DLD1 (cell line): Measurements from ENCODE around the gene RXFP4.
"Not testable (repeated sequence)": the region's sequence is repeated elsewhere in the genome, so short reads cannot be mapped to it uniquely, and the experiment has no call there.

Experiments
- in situ Hi-C: cut with HindIII; loops from 2 replicates; pipeline ENCODE4 v1.10.0; 2017; ENCODE audit warnings: low sequenced_read_pairs

RXFP4 gene, protein sequence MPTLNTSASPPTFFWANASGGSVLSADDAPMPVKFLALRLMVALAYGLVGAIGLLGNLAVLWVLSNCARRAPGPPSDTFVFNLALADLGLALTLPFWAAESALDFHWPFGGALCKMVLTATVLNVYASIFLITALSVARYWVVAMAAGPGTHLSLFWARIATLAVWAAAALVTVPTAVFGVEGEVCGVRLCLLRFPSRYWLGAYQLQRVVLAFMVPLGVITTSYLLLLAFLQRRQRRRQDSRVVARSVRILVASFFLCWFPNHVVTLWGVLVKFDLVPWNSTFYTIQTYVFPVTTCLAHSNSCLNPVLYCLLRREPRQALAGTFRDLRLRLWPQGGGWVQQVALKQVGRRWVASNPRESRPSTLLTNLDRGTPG

GRCh38 chr1:155940993-155941844, at the start of gene RXFP4:
RXFP4 (plus strand) TSS chr1:155941638; CDS start chr1:155941710, 72 bp downstream.
- in situ Hi-C loops = no loop called here

DNA sequence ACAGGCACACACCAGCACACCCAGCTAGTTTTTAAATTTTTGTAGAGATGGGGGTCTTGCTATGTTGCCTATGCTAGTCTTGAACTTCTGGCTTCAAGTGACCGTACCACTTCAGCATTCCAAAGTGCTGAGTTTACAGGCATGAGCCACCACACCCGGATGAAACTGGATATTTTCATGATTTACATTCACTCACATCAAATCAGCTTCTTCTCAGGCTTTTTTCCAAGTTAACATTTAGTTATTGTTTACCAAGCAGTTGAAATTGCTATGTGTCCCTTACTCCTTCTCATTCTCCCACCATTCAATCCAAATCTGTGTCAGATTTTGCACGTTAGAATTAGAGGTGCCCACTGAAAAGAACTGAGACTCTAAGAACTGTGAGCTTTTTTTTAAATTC, 48.6 kb upstream of the RXFP4 start:
- in situ Hi-C loops = no loop called here

DNA sequence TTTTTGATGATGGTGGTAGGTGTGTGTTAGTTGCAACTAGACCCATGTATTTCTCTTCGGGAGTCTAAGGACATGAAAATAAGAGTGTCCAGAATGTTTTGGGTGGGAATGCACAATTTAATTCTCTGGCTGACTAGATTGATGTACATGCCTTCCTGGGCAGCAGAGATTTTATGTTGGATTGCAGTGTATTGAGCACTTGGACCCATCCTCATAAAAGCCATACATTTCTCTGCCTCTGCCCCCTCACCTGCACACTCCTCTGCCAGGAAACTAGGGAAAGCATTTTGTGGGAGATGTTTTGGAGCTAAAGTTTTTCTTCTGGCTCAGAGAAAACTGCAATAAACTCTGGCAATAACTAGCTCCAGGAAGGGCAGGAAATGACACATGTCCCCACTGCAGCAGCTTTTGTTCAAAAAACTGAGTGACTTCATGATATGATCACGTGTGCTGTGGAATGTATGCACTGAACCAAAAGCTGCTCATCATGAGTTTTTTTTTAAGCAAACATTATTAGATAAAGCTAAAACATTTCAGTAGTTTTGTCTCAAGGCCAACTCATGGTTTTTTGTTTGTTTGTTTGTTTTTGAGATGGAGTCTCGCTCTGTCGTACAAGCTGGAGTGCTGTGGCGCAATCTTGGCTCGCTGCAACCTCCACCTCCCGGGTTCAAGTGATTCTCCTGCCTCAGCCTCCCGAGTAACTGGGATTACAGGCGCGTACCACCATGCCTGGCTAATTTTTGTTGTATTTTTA, 47.9 kb upstream of the RXFP4 start:
- in situ Hi-C loops = no loop called here

DNA sequence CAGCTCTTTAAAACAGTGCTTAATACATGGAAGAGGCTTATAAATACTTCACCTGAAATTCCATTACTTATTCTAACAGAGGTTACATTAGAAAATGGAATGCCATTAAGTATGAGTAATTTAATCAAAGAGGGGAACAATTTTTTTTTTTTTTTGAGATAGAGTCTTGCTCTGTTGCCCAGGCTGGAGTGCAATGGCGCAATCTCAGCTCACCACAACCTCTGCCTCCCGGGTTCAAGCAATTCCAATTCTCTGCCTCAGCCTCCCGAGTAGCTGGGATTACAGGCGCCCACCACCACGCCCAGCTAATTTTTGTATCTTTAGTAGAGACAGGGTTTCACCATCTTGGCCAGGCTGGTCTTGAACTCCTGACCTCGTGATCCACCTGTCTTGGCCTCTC, 45.8 kb upstream of the RXFP4 start:
- in situ Hi-C loops = not testable (repeated sequence)

DNA sequence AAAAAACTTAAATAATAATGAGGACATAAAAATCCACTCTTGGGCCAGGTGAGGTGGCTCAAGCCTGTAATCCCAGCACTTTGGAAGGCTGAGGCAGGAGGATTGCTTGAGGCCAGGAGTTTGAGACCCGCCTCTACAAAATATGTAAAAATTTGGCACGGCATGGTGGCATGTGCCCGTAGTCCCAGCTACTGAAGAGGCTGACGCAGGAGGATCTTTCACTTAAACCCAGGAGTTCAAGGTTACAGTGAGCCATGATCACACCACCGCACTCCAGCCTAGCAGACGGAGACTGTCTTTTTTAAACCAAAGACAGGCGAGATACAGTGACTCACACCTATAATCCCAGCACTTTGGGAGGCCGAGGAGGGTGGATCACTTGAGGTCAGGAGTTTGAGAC, 45.0 kb upstream of the RXFP4 start:
- in situ Hi-C loops = not testable (repeated sequence)

GRCh38 chr1:155897746-155898145, 43.7 kb upstream of the RXFP4 start:
- in situ Hi-C loops = no loop called here

GRCh38 chr1:155898888-155899287, 42.5 kb upstream of the RXFP4 start:
- in situ Hi-C loops = no loop called here

DNA sequence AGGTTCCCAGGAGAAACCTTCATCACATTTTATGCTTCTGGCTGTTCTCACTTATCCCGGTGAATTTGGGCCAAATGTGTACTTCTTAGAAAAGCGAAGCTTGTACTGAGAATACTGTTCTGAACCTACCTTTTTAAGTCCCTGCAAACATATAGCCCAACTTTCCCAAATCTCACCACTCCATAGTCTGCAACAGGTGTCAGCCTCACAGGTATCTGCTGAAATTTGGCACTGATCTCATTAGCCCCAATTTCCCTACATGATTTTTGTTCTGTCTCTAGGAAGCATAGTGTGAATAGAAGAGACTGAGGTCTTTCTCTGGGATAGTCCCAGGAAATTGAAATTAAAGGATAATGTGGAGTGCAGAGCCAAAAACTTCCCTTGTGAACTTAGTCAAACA, 41.8 kb upstream of the RXFP4 start:
- in situ Hi-C loops = no loop called here

DNA sequence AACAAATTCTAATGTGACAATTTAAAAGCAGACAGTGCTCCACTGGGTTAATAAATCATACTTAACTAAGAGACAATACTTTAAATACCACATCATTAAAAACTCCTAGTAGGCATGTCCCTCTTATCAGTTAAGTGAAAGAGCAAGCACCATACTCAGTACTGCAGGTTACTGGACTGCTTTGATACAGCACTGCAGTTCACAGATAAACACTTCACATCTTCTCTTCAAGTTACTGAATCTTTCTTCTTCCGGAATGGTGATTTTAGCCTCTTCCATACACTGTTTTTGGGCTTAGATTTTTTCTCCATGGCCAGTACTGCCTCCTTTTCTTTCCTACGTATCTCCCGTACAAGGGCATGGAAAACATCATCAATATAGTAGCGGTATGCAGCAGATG, 41.3 kb upstream of the RXFP4 start:
- in situ Hi-C loops = no loop called here

DNA sequence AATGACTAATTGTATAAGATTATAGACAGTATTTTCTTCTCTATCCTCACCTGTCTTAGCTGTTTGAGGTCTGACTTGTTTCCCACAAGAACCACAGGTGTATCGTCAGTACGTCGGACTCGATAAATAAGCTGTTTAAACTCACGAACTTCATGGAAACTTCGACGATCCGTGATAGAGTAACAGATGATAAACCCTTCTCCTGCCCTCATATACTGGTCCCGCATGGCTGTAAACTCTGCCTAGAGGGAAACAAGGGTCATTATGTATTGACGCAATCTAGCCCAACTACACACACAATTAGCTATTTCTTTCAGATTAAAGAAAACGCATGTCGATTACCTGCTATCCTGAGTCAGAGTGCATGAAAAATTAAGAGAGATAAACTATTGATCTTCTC, 37.2 kb upstream of the RXFP4 start:
- in situ Hi-C loops = no loop called here

- in situ Hi-C loops = no loop called here
These were observed 31.5 kb upstream of the RXFP4 start for GRCh38 chr1:155909894-155910293.

GRCh38 chr1:155910621-155911121, 30.8 kb upstream of the RXFP4 start:
- in situ Hi-C loops = no loop called here

- in situ Hi-C loops = no loop called here
These were observed 30.0 kb upstream of the RXFP4 start, which contains the start of gene RIT1 for GRCh38 chr1:155911156-155912055. RIT1 (minus strand) TSS chr1:155911349; CDS start chr1:155910761, 588 bp downstream.

- in situ Hi-C loops = no loop called here
These were observed 29.3 kb upstream of the RXFP4 start for GRCh38 chr1:155912056-155912536.

DNA sequence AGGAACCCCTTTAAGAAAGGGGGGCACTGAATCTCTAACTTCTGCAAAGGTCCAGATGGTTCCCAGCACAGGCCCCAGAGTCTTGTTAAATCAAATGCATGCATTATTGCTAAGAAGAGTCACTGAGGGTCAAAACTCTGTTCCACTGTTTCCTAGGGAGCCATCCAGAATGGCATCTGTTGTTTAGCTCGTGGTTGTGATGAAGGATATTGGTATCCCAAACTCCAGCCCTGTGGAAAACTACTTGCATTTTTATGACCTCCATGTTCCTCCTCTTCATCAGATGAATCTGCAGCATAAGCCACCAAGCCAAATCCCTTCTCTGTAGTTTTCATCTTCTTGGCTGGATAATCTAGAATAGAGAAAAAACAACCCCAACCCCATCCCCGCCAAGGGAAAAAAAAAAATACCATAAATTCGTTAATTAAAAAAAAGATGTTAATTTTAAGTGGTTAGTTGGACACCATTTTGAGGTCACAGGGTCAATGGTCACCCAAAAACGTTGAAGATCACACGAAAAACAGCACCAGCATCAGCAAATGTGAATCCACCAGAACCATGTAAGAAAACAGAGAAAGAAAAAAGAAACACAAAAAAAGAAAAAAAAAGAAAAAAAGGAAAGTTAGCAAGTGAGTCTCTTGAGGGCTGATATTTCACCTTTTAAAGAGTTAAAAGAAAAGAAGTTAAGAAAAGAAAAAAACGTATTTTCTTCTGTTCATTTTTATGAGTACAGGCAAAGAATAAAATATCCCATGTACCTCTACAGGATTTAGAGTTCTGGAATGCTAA, 27.3 kb upstream of the RXFP4 start:
- in situ Hi-C loops = no loop called here

DNA sequence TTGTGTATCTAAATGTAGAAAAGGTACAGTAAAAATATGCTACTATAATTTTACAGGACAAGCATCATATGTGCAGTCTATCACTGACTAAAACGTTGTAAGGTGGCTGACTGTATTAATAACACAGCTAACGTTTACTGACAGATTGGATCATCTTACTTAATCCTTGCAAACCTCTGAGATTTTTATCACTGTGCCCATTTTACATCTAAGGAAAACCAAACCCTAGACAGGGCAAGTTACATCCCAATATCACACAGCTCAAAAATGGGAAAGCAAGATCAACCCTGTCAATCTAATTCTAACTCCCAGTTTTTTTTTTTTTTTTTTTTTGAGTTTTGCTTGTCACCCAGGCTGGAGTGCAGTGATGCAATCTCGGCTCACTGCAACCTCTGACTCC, 22.8 kb upstream of the RXFP4 start:
- in situ Hi-C loops = no loop called here

DNA sequence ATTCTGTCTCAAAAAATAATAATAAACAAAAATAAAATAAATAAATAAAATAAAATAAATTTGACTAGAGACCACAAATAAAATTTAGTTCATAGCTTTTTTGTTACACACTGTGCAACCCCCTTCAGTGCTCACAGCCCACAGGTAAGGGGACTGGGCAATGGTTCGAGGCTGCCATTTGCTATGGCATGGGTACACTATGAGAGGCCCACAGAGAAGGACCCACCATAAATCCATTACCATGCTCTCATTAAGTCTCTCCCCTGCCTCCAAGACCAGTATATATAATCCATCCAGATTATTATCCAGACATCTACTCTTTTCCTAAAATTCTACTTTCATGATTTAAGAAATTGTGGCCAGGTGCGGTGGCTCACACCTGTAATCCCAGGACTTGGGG, 21.6 kb upstream of the RXFP4 start:
- in situ Hi-C loops = no loop called here

DNA sequence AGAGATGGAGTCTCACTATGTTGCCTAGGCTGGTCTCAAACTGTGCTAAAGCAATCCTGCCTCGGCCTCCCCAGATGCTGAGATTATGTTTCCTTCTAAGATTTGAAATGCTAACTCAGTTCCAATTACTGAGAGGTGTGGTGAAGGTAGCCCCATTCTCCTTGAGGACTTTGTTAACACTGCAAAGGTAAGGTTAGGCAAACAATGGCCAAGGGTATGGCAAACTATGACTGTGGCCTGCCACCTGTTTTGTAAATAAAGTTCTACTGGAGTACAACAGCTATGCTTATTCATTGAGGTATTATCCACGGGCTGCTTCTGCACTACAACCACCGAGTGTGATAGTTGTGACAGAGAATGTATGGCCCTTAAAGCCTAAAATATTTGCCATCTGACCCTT, 20.7 kb upstream of the RXFP4 start:
- in situ Hi-C loops = no loop called here

GRCh38 chr1:155925506-155925905, 15.9 kb upstream of the RXFP4 start:
- in situ Hi-C loops = no loop called here
